GM21367 (cell line): ENCODE data around the gene VSTM2B.

Source experiments
- ATAC-seq: cut with Tn5 transposase; IDR thresholded peaks from one replicate; pipeline ENCODE4 v1.9.1; 2021; ENCODE audit not compliant: unreplicated experiment

Gene VSTM2B

DNA sequence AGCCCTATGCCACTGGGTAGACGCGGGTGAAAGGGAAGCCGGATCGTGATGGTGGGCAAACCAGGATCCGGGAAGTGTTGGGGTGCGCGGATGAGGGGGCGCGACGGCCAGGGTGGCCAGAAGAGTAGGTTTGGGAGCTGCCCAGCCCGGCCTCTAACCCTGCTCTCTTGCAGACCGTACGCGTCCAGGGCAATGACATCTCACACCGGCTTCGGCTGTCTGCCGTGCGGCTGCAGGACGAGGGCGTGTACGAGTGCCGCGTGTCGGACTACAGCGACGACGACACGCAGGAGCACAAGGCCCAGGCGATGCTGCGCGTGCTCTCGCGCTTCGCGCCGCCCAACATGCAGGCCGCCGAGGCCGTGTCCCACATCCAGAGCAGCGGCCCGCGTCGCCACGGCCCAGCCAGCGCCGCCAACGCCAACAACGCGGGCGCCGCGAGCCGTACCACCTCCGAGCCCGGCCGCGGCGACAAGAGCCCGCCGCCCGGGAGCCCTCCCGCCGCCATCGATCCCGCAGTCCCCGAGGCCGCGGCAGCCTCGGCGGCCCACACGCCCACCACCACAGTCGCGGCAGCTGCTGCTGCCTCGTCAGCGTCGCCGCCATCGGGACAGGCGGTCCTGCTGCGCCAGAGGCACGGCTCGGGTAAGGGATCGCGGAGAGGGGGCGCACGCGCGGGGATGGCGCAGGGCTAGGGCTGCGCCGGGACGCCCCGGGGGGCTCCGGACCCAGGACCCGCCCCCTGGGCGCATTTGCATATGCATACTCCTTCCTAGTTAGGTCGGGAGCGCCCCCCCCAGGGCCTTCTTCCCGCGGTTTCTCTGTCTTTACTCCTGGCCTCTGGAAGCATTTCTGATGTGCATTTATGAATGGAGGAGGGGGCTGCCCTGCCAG lies 4.1 kb downstream of the VSTM2B start:
- no peak for ATAC-seq

DNA sequence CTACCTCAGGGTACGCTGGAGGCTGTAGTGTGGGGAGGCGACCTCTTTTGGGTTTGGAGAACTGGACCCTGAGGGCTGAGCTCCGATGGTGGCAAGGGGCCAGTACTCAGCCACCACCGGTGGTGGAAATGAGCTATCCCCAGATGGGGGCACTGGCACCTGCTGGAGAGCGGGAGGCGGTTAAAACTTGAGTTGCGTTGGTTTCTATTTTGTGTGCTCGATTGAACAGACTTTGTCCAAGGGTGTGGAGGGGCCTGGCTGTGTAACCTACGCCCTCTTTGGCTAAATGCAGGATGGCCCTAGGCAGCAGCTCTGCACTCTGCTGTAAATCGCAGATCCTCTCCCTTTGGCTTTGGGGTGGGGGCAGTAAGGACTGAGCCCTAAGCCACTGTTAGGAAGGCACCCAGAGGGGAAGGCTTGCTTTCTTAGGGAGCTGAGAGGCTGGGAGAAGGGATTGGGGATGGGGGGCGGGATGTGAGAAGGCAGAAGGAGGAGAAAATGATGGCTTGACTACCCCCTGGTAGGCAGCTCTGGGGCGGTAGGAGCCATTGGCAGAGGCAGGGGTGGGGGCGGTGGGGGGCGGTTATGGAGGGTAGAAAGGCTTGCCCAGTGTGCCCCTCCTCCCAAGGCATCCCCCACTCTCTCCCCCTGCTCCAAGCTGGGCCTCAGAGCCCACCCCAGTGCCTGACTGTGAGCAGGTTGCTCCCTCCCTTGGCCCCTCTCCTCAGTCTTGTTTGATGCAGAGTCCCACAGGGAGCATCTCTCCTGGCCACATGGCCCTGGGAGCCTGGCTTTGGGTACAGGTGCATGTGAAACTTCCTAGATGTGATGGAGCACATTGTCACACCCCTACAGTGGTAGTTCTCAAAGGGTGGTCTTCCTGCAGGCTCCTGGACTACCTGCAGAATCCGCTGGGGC lies 5.0 kb downstream of the VSTM2B start:
- ATAC-seq: no peak

DNA sequence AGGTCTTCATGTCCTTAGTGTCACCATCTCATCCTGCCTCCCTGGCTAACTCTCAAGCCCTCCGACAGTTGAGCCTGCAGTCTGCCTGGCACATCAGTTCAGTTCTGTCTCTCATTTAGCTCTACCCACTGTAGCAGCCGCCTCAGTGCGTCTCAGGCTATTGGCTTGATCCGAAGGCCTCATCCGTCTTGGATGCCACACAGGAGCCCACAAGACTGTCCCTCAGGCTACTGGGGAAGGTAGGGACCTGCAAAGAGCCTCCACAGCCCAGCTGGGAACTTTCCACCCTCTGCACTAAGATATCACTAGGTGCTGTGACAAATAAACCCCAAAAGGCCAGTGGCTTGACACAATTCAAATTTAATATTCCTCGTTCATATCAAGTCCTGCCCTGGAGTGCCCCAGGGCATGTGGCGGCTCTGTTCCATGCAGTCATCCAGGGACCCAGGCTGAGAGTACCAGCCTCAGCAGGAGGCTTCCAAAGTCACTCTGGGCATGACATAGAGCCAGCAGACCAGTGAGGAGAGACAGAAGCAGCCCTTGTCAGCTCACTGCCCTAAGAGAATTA lies 5.7 kb downstream of the VSTM2B start:
- no peak for ATAC-seq

DNA sequence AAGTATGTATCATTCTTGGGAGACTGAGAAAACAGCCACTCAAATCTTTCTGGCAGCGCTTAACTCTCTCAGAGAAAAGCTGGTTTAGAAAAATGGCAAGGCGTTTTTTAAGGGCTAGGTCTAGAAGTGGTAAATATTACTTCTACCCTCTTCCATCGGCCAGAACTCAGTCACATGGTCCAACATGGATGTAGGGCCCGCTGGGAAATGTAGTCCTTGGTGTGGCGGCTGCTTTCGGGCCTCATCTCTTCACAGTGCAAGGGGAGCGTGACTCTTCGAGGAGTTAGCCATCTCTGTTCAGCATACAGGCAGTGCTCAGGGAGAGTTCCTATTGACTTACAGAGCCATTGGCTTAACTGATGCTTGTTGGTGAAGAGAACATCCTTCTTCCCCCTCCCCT lies 6.3 kb downstream of the VSTM2B start:
- ATAC-seq: no peak

DNA sequence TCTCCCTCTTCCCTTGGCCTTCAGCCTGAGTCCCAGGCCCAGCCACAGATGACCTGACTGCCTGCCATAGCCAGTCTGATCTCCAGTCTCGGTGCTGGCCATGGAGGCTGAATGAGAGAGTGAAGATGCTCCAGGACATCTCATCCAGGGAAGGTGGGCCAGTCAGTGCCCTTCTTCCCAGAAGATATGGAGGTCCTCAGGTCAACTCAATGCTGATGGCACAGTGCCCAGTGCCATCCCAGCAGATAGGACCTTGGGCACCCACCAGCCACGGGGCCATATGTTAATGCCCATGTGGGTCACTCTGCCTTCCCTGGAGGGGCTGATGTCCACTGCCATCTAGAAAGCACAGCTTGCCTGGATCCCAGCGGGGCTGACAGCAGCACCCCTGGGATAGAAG lies 7.2 kb downstream of the VSTM2B start:
- no peak for ATAC-seq

DNA sequence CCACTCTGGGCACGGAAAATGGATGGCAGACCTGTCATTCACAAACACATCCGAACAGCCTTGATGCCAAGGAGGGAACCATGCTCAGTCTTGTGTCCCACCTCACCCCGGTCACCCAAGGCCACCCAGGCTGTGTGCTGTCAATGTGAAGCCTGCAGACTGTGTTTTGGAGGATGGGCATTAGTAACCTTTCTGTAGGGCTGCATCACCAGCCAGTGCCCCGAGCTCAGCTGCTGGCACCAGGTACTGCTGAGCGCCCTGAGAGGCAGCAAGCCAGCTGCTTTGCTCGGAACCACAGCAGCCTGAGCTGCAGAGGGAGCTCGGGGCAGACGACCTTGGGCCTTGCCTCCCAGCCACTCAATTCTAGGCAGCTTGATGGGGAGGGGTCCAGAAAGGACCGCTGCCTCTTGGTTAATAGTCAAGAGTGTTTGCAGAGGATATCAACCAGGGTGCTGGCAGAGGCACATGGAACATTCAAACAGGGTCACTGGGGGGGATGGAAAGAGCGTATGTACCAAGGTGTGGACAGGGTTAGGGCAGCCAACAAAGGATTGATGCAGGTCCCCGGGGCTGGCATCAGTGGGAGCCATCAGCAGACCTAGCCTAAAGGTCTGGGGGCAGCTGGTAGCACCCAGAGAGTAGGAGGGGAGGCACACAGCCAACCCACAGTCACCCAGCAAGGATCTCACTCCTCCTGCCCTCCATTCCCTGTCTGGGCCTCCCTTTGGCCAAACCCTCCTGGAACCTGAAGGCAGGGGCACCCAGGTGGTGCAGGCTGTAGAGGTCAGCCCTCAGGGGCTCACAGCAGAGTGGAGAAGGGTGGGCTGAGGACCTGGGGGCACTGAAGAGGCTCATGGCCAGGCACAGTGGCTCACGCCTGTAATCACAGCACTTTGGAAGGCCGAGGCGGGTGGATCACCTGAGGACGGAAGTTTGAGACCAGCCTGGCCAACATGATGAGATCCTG lies 8.1 kb downstream of the VSTM2B start:
- ATAC-seq: no peak

DNA sequence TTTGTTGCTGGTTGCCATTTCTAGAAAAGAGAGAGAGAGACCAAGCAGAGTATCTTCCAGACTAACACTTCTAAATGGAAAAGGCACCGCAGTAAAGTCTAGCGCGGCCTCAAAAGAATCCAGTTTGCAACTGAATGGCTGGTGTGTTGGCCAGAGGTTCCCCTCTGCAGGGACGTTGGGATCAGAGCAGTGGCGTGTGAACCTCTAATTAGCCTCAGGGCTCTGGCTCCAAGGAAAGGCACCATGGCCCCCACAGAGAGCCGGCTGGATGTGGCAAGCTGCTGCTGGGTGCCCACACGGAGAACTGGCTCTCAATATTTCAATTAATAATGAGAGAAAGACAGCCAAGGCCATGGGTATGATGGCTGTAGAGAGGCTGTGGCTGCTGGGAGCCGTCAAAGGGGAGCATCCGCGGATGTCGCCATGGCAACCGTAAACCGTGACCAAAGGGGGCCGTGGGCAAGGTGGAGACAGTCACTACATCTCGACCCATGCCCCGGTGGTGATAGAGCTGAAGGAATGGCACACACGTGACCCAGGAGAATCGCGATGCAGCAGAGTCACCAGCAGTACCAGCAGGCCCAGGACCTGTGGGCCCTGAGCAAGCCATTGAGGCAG lies 9.5 kb downstream of the VSTM2B start:
- ATAC-seq: no peak

DNA sequence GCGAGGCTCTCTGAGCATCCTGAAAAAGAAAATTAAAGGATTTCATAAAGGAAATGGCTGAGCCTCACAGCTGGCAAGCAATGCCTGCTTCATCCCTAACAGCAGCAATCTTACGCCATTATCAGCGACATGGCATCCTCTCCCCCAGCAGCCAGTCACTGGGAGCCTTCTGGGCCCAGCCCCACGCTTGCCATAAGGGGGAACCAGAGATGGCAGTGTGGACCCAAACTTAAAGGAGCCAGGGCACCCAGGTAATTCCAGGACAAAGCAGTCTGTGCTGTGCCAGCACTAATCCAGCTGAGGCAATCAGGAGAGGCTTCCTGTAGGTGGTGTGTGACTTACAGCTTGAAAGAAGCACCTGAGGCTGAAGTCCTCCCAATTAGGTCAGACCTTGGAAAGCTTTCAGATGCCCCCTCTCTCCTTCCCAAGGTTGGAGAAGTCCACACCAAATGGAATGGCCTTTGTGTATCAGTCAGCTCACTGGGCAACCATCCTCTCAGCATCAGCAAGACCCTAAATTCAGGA lies 10.3 kb downstream of the VSTM2B start:
- no peak for ATAC-seq

DNA sequence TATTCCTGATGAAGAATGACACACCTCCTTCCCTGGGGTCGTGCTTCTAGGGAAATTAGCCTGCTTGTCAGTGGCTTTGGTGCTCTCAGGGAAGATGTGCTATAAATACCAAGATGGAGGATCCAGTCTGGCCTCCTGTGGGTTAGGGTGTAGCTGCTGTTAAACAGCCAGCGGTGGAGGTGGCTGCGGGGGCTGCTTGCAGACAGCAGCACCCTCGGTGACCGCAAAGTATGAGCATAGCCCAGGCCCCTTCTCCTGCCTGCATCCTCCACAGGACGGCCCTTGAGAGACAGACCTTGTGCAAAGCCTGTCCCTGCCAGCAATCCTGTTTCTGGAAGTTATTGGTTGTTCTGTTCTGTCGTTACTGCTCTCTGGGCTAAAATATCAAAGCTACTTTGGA lies 11.4 kb downstream of the VSTM2B start:
- ATAC-seq: no peak

DNA sequence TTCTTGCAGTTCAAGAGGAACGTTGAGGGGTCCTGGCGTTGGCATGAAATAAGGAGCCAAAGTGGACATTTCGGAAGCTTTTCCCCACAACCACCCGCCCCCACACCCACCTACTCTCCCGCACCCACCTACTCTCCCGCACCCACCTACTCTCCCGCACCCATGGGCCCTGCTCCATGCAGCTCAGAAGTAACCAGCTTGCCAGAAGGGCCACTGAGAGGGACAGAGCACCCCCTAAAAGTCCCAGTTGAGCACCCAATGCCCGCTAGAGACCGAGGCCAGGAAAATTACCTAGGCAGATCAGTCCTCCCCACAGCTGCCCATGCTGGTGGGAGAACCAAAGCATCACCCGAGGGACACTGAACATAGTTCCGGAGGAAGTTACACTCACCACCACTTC lies 11.8 kb downstream of the VSTM2B start:
- no peak for ATAC-seq

DNA sequence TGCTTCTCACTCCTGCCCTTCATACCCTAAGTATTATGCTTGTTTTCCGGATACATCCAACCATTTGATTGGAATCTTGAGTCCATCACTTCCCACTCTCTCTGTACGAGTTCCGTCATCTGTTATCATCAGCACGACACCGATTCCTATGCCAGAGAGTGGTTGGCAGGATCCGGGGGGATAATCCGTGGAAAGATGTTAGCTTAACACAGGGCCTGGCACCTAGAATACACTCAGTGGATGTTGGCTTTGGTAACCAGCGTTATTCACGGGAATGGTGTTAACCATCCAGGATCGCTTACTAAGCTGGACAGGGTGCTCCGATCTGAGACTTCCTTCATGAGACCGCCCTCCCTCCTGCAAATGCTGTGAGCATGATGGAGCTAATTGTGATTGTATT lies 12.4 kb downstream of the VSTM2B start:
- no peak for ATAC-seq

DNA sequence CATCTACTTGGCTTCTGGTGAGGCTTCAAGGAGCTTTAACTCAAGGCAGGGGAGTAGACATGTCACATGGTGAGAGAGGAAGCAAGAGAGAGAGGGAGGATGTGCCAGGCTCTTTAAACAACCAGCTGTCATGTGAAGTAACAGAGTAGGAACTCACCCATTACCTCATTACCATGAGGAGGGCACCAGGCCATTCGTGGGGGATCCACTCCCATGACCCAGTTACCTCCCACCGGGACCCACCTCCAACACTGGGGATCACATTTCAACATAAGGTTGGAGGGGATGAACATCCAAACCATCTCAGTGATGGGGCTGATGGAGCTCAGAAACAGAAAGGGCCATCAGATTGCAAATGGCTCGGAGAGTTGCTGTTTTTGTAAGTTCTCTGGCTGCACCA lies 12.9 kb downstream of the VSTM2B start:
- no peak for ATAC-seq

DNA sequence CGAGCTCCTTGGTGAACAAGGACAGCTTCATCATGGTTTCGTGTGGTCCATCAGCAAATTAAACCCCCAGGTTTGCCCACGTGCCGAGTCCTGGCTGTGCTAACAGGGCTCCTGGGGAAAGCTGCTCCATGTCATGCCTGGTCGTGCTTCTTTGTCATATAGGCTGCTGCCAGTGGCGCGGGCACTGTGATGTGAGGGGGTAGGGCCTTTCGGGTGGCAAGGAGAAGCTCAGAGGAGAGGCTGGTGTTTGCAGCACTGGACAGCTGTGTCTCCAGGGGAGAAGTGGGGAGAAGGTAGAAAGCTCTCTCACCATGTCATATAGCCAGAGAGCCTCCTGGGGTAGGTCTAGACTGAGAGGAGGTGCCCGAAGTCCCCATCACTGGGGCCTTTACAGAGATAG lies 13.3 kb downstream of the VSTM2B start:
- no peak for ATAC-seq

DNA sequence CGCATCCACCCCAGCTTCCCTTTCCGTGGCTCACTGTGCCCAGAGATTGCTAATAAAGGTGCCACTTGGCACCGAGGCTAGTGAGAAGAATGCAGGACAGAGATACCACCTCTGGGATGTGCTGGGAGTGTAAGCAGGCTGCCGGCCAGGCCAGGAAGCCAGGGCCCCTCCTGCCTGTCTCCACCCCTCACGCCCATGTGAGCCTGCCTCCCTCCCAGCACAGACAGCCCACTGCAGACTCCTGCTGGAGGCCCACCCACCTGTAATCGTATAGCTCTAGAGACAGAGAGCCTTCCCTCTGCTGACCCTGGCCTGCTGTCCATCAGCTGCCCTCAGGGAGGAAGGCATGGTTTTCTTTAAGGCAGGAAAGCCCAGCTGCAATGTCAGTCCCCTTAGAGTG lies 13.9 kb downstream of the VSTM2B start:
- ATAC-seq: no peak

DNA sequence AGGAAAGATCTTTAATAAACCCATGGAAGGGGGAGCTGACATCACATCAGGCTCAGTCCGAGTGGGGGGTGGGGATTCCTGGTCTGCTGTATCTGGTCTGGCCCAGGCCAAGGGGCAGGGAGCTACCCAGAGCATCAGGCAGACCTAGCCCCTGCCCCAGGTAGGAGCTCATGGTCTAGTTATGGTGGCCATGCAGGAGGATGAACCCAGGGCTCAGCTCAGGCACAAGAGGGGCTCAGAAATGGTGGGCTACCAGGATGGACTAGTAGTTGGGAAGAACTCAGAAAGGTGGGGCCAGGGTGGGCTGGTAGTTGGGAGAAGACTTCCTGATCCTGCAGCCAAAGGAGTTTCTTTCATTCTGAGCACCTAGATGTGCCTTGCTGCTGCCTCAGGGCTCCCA lies 14.3 kb downstream of the VSTM2B start:
- no peak for ATAC-seq

DNA sequence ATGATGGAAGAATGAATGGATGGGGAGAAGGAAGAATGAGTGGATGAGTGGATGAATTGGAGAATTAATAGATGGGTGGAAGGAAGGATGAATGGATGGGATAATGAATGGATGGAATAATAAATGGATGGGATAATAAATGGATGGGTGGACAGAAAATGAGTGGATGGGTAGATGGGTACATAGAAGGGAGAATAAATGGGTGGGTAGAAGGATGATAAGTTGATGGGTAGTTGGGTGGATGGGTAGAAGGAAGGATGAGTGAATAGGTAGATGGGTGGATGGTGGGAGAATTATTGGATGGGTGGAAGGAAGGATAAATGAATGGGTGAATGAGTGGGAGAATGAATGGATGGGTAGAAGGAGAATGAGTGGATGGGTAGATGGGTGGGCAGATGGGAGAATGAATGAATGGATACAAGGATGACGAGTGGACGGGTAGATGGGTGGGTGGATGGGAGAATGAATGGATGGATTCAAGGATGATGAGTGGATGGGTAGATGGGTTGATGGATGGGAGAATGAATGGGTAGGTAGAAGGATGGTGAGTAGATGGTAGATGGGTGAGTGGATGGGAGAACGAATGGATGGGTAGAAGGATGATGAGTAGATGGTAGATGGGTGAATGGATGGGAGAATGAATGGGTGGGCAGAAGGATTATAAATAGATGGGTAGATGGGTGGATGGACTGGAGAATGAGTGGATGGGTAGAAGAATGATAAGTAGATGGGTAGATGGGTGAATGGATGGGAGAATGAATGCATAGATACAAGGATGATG lies 15.9 kb downstream of the VSTM2B start:
- ATAC-seq: no peak

DNA sequence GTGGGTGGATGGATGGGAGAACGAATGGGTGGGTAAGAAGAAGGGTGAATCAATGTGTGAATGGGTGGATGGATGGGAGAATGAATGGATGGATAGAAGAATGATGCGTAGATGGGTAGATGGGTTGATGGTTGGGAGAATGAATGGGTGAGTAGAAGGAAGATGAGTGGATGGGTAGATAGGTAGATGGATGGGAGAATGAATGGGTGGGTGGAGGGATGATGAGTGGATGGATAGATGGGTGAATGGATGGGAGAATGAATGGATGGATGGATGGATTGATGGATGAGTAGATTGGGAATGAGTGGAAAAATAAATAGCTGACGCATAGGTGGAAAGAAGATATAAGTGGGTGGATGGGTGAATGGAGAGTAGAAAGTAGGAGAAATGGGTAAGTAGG lies 16.5 kb downstream of the VSTM2B start:
- ATAC-seq: no peak

DNA sequence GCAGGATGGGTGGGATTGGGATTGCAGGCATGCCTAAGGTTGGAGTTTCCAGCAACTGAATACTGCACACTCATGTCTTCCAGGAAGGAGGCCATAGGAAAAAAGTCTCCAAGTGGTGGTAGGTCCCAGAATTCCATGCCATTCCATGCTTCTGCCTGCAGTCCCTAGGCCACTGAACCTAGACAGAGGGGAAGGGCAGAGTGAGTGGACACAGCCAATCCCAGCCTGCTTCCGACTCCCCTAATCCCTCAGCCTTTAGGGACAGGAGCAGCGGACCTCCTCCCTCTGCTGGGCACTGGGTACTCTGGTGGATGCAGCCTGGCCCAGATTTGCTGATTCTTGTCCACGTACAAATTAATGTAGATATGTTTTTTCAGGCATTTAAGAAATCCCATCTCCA lies 17.0 kb downstream of the VSTM2B start:
- ATAC-seq: no peak

DNA sequence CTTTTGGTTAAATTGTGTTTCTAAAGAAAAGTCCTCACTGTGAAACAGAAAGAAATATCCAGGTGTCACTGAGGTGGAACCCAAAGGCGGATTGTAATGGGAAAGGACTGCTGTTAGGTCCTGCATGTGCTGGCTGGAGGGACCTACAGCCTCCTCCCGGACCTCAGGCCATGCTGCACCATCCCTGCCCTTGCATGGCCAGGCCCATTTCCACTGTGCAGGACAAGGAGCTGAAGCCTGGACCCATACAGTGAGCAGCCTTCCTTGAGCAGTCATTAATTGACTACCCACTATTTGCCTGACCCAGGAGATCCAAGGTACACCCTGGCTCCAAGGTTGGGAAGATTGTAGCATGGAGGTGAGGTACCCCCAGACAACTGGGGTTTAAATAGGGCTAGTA lies 17.6 kb downstream of the VSTM2B start:
- ATAC-seq: no peak
